ENCODE data around the gene RAPH1. TPM values are rescaled to one million over a fixed set of nuclear protein-coding genes. Genes with fewer than 3 reads are reported as not detected.

RAPH1 gene
- total and polyA plus RNA-seq, 8 donors, result 2.3 to 19.2 (median 10.4) TPM

GRCh38 chr2:203480623-203481022, 54.5 kb downstream of the RAPH1 start:
- intact Hi-C loops (cut with DNase I), result no loop called here
- DNase-seq (no peak), FAIRE-seq (no peak), ATAC-seq (no peak)
- Histone ChIP-seq H3K27ac (no peak overlapping the region), H3K27me3 (no peaks in the 10 kb centered on the region), H3K9me3 (no peaks in the 10 kb centered on the region), H3K36me3 (no peaks in the 10 kb centered on the region), H3K4me1 (no peaks in the 10 kb centered on the region), H3K4me3 (no peak overlapping the region)
- WGBS, 2 donors, result 85 to 91% methylated on average over 5 of the region's 5 CpGs
- no peak for TF ChIP-seq CTCF (IDR thresholded peaks at IDR 0.05)

- intact Hi-C loops (cut with DNase I), result no loop called here
- H3K4me3 ChIP-seq, result no peak overlapping the region
- DNase-seq (no peak), ATAC-seq (no peak), FAIRE-seq (no peak)
- no peaks in the 10 kb centered on the region for H3K9me3 ChIP-seq
- WGBS, 2 donors, result 88 to 90% methylated on average over 2 of the region's 2 CpGs
- no peak overlapping the region for H3K27ac ChIP-seq
- no peaks in the 10 kb centered on the region for H3K4me1 ChIP-seq
- no peaks in the 10 kb centered on the region for H3K36me3 ChIP-seq
- no peaks in the 10 kb centered on the region for H3K27me3 ChIP-seq
- no peak for TF ChIP-seq CTCF (IDR thresholded peaks at IDR 0.05)
Observed at GRCh38 chr2:203476881-203477280, 58.2 kb downstream of the RAPH1 start.

- Histone ChIP-seq H3K4me3 (no peak overlapping the region), H3K36me3 (no peaks in the 10 kb centered on the region), H3K9me3 (no peaks in the 10 kb centered on the region), H3K27me3 (no peaks in the 10 kb centered on the region), H3K4me1 (peaks cover 0 to 7% (median 6%) of the 10 kb centered on the region in 3 donors), H3K27ac (no peak overlapping the region)
- no peak for TF ChIP-seq CTCF (IDR thresholded peaks at IDR 0.05)
- no peak for DNase-seq
- no peak for FAIRE-seq
- ATAC-seq, result no peak
- WGBS, 2 donors, result 89% methylated on average over 5 of the region's 5 CpGs
- intact Hi-C loops (cut with DNase I), result no loop called here
Observed at GRCh38 chr2:203471323-203471722, 63.8 kb downstream of the RAPH1 start.

- H3K9me3 ChIP-seq, result no peaks in the 10 kb centered on the region
- intact Hi-C loops (cut with DNase I), result no loop called here
- no peaks in the 10 kb centered on the region for H3K27me3 ChIP-seq
- no peak for FAIRE-seq
- no peak overlapping the region for H3K27ac ChIP-seq
- H3K4me1 ChIP-seq, result peaks cover 0 to 7% (median 6%) of the 10 kb centered on the region in 3 donors
- ATAC-seq, result peak; percentile 56 to 89 (median 74)
- no peaks in the 10 kb centered on the region for H3K36me3 ChIP-seq
- DNase-seq, result no peak
- no peak overlapping the region for H3K4me3 ChIP-seq
- WGBS, 2 donors, result 64 to 73% methylated on average over 4 of the region's 4 CpGs
- no peak for TF ChIP-seq CTCF (IDR thresholded peaks at IDR 0.05)
Observed at GRCh38 chr2:203470371-203470770, 64.7 kb downstream of the RAPH1 start.

- no peak overlapping the region for H3K4me3 ChIP-seq
- DNase-seq (no peak), FAIRE-seq (no peak), ATAC-seq (peak in 2 of 4 donors; percentile 22 to 51)
- WGBS, 2 donors, result 5 to 8% methylated on average over 1 of the region's 1 CpG
- H3K27ac ChIP-seq, result no peak overlapping the region
- no peaks in the 10 kb centered on the region for H3K9me3 ChIP-seq
- H3K36me3 ChIP-seq, result no peaks in the 10 kb centered on the region
- H3K27me3 ChIP-seq, result no peaks in the 10 kb centered on the region
- intact Hi-C loops (cut with DNase I), result no loop called here
- no peak for TF ChIP-seq CTCF (IDR thresholded peaks at IDR 0.05)
- peaks cover 0 to 7% (median 6%) of the 10 kb centered on the region in 3 donors for H3K4me1 ChIP-seq
Observed at GRCh38 chr2:203469546-203469945, 65.6 kb downstream of the RAPH1 start.
